Activated naive CD4-positive, alpha-beta T cell (primary cell): ENCODE results near the gene PRDX5.

Experiments used
- DNase-seq, 4 experiments: peaks; one replicate each; lab custom pipeline; 2025; lab: John Stamatoyannopoulos, UW

Gene PRDX5

DNA sequence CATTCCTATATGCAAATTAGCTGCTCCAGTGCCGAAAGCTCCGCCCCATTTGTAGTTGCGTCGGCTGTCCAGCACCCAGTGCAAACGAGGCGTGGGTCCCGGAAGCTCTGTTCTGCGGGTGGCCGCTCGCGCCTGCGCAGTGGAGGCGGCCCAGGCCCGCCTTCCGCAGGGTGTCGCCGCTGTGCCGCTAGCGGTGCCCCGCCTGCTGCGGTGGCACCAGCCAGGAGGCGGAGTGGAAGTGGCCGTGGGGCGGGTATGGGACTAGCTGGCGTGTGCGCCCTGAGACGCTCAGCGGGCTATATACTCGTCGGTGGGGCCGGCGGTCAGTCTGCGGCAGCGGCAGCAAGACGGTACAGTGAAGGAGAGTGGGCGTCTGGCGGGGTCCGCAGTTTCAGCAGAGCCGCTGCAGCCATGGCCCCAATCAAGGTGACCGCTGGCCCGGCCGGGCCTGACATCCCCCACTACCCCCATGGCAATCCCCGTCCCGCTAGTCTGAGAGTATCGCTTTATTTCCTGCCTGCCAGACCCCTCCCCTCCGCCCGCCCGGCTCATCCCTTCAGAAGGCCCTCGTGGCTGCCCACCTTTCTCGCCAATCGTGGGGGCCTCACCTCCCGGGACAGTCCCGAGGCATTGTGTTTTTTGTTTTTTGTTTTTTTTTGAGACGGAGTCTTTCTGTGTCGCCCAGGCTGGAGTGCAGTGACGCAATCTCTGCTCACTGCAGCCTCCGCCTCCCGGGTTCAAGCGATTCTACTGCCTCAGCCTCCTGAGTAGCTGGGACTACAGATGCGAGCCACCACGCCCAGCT is at the start of gene PRDX5:
Gene PRDX5, plus strand, starts transcription at position 161 of the 805 bp plus-strand sequence. Its CDS starts 95 bp downstream, at position 256.
- DNase-seq, result peak; percentile 79 to 94 (median 87)

DNA sequence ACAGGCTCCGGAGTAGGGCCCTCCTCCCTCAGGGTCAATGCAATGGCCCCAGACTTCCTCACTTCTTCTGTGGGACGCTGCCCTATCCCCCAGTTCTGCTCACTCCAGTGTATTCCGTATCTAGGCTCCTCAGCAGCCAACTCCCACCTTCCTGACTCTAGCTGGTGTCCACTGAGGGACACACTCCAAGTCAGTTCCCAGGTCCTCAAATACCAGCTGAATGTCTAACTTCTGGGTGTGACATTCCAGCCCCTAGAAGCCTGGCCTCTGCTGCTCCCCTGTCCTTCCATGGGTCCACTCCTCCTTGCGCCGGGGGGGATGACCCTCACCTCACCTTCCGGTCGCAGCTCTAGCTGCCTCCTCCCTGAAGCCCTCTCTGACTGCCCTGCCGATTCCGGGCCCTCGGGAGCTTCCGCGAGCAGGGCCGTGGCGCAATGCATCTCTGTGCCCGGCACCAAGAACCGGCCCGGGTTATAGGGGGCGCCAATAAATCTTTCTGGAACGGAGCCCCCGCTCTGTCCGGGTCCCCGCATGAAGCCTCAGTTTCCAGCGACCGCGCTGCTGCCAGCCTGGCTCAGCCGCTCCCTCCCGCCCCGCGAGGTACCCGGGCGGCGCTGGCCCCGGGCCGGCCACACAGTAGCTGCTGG is 48.9 kb upstream of the PRDX5 start:
- DNase-seq, result no peak

DNA sequence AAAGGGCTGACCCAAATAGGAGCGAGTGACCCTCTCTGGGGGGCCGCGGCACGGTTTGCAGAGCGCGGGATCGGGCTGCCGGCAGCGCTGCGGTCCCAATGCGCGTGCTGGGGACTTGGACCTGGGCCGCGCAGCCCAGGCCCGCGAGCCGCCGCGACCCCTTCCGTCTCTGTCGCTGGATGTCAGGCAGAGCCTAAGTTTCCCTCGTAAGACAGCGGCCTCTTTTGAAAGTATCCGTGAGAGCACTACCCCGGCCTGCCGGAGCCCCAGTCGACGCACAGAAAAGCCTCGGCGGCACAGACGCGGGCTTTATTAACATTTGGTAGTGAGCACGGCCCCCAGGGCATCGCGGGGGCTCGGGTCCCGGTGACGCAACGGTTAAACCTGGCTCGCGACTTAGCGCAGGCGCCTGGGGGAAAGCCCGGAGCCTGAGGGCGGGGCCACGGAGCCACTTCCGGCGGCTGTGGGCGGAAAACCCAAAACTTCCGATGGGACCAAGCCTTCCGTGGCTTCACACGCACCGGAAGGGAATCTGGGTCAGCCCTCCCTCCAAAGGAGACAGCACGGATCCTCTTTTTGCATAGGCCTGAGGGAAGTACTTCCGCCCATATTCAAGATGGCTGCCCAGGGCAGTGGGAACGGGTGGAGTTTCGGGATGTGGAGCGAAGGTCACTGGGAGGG is 48.2 kb upstream of the PRDX5 start:
- DNase-seq, result peak; percentile 92 to 95 (median 94)

DNA sequence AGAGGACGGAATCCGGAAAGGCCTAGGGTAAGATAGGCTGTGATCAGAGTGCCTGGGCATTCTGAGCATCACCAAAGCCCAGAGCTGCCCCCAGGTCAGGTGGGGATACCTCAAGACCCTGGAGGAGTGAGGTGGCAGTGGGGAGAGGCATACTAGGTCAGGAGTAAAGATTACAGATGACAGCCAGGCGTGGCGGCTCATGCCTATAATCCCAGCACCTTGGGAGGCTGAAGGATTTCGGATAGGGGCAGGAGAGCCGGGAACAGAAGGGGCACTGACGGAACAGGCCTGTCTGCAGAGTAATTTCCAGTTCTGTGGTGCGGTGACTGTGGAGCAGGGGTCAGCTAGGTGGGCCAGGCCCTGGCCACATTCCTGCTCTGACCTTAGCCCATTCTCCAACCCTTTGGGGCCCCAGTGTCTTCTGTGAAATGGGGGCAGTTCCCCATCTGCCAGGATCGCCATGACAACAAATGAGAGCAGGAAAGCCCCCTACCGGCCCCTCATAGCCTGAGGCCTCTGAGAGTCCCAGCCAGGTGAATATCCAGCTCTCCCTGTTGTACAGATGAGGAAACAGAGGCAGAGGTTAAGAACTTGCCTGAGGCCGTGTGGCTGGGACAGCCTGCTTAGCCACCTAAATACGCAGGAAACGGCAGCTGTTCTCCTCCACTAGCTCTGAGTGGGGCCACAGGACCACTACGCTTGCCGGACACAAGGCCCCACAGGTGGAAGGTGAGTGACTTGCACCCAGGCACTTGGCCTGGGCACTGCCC is 42.7 kb upstream of the PRDX5 start:
- no peak for DNase-seq

DNA sequence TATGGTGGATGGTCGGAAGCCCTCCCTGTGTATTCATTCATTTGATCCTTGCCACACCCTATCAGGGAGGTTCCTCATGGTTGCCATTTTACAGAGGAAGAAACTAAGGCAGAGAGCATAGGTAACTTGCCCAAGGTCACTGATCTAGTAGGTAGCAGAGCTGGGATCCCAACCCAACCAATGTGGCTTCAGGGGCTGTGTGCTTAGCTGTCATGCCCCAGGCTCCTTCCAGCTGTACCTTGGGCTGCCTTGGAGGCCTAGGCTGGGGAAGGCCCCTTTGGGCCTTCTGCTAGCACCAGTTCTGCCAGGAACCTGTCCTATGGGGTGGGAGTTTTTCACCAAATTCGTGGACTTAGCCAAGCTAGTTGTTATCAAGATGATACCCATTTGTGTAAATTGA is 42.1 kb upstream of the PRDX5 start:
- no peak for DNase-seq

DNA sequence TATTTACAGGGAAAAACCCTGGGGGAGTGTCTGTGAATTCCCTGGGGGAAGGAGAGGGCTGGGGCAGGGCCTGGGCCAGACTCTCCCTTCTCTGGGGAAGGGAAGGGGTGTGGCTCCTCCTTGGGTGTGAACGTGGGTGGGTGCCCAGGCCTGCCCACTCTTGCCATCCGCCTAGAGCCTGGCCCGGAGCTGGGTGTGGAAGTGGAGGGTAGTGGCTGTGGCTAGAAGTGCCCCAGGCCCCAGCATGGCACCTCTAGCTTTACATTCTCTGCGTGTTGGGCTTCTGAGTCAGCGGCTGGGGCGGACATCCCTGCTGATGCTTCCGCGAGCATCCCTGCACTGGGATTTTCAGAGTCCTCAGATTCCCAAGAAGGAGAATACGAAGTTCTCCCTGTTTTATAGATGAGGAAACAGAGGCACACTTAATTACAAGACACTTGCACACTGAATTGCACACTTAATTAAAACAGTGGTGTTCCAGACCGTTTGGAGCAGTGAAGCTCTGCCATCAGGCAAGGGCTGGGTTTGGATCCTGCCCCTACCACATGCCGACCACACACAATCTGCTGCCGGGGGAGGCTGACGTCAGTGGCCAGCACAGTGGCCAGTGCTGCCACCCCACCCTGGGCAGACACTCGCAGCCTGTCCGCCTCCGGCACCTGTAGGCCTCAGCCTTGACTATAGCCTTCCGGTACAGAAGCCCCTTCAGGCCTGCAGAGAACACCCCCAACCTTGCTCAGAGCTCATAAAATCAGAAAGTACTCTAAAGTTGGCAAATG is 41.1 kb upstream of the PRDX5 start:
- no peak for DNase-seq

DNA sequence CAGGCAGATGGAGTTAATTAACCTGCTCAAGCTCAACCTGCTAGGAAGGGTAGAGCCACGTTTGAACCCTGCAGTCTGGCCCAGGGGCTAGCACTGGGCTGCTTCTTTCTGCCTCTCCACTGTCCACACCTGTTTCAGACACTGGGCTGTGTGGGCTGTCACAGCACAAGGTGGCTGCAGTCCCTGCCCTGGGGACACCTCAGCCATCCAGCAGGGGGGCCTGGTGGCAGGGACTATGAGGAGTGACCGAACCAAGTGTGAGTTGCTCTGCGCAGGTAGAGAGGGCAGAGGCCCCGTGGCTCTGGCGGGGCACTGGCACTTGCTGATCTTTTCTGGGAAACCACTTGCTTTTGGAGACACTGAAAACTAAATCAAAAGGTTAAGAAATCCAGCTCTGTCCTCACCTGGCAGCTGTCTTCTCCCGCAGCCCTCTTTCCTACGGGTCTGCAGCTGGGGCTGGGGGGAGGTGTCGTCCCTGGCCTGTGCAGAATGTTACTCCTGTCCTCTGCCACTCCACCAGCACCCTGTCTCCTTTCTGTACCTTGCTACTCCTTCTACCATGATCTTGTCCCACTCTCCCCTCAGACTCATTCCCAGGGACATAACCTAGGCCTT is 39.2 kb upstream of the PRDX5 start:
- no peak for DNase-seq

DNA sequence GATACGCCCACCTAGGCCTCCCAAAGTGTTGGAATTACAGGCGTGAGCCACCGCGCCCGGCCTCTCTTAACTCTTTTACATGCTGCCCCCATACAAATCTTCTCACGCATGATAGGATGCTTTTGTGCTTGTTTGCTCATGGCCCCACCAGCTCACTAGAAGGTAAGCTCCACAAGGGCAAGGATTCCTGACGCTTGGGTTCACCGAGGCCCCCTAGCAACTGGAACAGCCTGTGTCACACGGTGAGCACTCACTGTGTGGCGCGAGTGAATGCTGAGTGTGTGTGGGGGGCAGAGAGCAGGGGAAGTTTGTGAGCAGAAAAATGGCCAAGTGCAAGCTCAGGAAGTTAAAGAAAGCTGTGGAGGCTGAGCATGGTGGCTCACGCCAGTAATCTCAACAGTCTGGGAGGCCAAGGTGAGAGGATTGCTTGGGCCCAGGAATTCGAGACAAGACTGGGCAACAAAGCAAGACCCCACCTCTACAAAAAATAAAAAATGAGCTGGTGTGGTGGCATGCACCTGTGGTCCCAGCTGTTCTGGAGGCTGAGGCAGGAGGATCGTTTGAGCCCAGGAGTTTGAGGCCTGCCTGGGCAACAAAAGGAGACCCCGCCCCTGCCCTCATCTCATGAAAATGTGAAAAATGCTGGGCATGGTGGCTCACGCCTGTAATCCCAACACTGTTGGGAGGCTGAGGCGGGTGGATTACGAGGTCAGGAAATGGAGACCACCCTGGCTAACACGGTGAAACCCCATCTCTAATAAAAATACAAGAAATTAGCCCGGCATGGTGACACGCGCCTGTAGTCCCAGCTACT is 35.8 kb upstream of the PRDX5 start:
- DNase-seq, result no peak

DNA sequence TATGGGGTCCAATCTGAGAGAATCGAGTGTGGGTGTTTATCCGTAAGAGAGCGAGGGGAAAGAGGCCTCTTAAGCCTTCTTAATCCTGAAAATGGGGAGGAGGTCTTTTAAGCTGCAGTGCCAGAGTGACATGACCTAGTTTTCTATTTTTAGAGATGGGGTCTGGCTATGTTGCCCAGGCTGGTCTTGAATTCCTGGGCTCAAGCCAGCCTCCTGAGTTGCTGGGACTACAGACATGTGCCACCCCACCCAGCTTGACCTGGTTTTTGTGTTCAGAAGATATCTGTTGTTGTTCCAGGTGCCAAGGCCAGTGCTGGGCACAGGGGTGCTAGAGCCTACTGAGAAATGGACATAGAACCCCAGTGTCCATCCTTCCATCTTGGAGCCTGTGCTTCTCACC is 34.8 kb upstream of the PRDX5 start:
- DNase-seq, result no peak

DNA sequence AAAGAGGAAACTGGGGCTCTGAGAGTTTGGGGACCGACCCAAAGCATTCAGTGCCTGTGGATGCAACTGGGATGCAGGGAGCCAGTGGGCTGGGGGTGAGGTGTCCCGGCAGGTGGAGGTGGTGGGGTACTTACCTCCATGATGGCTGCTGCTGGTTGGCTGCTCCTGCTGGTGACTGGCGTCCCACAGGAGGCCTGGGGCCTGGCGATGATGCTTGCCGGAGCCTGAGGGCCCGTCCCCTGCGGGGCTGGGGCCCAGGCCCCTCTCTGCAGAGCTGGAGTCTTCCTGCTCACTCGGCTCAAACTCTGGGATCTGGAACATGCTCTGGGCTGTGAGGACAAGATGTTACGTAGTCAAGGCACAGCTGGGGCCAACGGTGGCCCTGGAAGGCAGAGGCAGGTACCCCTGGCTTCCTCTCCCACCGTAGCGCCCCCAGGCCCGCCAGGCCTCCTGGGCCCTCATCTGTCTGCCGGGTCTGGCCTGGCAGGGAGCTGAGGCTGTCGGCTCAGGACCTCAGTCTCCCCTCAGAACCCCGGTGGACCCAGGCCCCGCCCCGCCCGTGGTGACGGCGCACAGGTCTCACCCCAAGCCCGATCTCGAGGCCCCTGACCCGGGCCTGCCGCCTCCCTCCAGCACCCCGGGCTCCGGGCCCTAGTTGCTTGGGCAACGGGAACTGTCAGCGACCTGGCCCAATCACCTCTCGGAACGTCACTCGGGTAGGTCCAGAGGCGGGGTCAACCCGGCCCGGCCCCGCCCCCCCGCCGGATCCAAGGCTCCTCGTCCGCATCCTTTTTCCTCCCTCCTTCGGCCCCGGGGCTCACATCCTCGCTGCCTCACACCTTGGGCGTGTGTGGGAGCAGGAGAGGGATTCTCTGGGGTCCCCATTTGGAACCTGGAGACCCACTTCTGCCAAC is 33.6 kb upstream of the PRDX5 start, which contains the start of gene BAD:
Gene BAD, minus strand, starts transcription at position 618 of the 914 bp plus-strand sequence. Its CDS starts 297 bp downstream, at position 321.
- peak; percentile 77 to 91 (median 86) for DNase-seq

DNA sequence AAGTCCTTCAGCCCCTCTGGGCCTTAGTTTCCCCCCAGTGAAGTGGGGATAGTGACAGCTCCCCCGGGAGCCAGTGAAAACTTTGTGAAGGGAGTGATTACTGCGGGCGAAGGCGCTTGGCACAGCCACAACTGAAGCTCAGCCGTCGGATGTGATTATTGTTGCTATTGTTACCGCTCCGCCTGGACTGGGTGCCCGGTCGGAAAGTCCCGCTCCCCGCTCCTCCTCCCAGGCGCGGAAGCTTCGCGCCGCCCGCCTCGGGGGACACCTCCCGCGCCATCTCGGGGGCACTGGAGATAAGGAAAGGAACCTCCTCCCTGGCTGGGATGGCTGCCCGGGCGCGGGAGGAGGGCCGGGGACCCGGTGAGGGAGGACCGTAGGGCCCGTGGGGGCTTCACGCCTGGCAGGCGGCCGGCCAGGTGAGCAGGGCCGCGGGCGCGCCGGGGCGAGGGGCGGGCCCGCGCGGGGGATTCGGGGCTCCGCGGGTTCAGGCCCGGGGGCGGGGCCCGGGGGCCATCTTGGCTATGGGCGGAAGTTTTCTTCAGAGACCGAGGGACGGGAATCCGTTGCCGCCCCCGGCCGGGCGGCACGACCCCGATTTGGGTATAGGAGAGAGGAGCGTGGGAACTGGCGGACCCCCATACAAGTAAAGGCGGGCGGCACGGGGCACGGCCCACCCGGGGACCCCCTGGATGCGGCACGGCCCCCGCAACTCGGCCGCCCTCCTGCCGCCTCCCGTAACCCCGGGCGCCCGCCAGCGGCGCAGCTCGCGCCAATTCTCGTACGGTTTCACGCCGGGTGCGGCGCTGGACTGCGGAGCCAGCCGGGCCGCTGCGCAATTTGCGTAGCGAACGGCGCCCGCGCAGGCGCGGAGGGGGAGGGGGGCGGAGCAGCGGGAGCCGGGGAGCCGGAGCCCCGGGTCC is 32.7 kb upstream of the PRDX5 start, which contains the start of gene GPR137:
Gene GPR137, plus strand, starts transcription at position 887 of the 923 bp plus-strand sequence. CDS start 677 bp downstream, outside the sequence.
- peak; percentile 88 to 94 (median 91) for DNase-seq

DNA sequence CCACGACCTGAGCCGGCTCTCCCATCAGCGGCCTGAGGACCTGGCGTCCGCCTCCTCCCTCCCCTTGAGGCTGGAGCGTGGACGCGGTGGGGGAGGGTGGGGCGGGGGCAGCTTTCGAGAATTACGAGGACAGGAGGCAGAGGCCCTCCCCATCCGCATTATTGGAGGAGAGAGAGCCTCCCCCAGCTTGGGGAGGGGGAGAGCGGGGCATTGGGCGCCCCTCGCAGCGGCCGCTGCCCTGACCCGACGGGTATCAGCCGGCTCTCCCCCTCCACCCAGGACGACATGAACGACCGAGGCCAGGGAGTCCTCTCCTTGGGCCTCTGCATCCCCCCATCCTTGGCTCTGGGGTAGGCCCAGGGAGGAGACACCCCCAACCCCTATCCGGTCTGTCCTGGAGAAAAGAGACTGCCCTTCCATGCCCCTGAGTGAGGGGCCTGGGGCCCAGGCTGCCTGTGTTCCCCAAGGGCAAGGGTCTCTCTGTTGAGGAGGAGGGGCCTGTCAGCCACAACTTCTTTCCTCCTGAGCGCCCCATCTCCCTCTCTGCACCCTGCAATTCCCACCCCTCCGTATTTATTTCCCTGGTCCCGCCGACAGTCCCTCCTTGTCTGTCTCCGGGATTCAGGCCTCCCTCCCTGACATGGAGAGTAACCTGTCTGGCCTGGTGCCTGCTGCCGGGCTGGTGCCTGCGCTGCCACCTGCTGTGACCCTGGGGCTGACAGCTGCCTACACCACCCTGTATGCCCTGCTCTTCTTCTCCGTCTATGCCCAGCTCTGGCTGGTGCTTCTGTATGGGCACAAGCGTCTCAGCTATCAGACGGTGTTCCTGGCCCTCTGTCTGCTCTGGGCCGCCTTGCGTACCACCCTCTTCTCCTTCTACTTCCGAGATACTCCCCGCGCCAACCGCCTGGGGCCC is 31.8 kb upstream of the PRDX5 start:
- DNase-seq, result no peak

DNA sequence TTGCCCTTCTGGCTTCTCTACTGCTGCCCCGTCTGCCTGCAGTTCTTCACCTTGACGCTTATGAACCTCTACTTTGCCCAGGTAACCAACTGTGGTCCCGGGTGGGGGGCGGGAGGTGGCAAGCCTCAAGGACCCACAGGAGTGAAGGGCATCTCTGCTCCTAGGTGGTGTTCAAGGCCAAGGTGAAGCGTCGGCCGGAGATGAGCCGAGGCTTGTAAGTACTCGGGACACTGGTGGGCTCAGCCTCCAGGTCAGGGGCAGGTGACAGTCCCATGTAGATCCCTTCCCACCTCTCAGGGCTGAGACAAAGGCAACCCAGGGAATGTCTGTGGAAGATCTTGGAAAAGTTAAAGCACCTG is 31.1 kb upstream of the PRDX5 start:
- no peak for DNase-seq

DNA sequence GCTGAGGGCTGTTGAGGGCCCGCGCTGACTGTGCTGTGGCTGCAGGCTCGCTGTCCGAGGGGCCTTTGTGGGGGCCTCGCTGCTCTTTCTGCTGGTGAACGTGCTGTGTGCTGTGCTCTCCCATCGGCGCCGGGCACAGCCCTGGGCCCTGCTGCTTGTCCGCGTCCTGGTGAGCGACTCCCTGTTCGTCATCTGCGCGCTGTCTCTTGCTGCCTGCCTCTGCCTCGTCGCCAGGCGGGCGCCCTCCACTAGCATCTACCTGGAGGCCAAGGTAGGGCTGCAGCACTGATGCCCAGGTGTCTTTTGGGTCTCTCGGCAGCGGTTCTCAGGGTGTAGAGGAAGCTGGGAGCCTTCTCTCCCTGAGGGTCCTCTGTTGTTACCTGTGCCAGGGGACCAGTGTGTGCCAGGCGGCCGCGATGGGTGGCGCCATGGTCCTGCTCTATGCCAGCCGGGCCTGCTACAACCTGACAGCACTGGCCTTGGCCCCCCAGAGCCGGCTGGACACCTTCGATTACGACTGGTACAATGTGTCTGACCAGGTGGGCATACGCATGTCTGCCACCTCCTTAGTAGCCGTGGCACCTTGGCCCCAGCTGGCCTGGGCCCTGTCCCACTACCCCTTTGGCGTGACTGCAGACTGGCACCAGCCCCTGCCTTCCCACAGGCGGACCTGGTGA is 30.1 kb upstream of the PRDX5 start:
- DNase-seq, result no peak

DNA sequence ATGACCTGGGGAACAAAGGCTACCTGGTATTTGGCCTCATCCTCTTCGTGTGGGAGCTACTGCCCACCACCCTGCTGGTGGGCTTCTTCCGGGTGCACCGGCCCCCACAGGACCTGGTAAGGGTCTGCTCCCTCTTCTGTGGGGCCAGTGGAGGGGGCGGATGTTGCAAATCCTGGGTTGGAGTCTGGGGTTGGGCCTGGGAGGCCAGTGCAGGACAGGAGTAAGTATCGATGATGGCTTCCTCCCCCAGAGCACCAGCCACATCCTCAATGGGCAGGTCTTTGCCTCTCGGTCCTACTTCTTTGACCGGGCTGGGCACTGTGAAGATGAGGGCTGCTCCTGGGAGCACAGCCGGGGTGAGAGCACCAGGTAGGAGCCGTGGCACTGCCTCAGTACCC is 29.6 kb upstream of the PRDX5 start:
- DNase-seq, result no peak

DNA sequence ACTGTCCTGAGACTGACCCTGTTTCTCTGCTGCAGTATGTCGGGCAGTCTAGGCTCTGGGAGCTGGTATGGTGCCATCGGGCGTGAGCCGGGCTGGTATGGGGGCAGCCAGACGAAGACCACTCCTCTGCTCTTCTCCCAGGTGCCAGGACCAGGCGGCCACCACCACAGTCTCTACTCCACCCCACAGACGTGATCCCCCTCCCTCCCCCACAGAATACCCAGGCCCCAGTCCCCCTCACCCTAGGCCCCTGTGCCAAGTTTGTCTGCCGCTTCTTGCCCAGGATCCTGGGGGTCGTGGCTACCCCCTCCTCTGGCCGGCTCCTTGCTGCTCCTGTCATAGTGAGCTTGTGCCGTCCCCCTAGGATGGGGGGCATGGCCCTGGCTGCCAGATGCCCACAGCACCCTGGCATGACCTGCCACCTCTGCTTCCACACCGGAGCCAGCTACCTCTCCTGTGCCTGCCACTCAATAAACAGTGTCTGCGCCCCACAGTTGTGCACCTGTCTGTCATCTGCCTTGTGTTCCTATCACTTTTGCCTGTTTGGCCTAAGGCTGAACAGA is 28.8 kb upstream of the PRDX5 start:
- no peak for DNase-seq
